Mammary epithelial cell (primary cell): Measurements from ENCODE around the gene KLHL6.

Source experiments
- CTCF ChIP-seq, 2 donors: IDR thresholded peaks in 1 of 2; conservative IDR thresholded peaks in 1 of 2; 2 replicates each; pipeline ENCODE4 v1.5.1; 2011 to 2012; ENCODE audit warnings: inconsistent platforms in 2 of 2, low read length in 2 of 2, mild to moderate bottlenecking in 2 of 2, control low read depth in 1 of 2, low read depth in 1 of 2; ENCODE audit not compliant: insufficient read depth in 1 of 2; ENCODE audit errors: extremely low read depth in 1 of 2
- EZH2 ChIP-seq: IDR thresholded peaks from 2 replicates; pipeline ENCODE4 v1.6.1; 2012; ENCODE audit warnings: low read length, inconsistent platforms, borderline replicate concordance

GRCh38 chr3:183553334-183554026, 2.0 kb downstream of the KLHL6 start:
- TF ChIP-seq CTCF (conservative IDR thresholded peaks at IDR 0.05 in 1 of 2, IDR thresholded peaks at IDR 0.05 in 1 of 2; ENCODE audit: extremely low read depth in 1 of 2, insufficient read depth in 1 of 2, low read depth in 1 of 2, low read length in 2 of 2) (no peak), EZH2 (no peak)
